Liver (tissue), 9 donors: ENCODE results near the gene MALT1. TPM values are rescaled to one million over a fixed set of nuclear protein-coding genes. Genes with fewer than 3 reads are reported as not detected.

Experiments
- DNase-seq: peaks from one replicate; pipeline ENCODE4 v3.0.0-alpha.2; 2017; ENCODE audit warnings: low spot score
- H3K27ac ChIP-seq, 2 donors: one replicate each; pipeline ENCODE4 v1.7.0; 2013; ENCODE audit warnings: inconsistent platforms in 2 of 2, low read length in 2 of 2, control low read depth in 1 of 2, low read depth in 1 of 2, mild to moderate bottlenecking in 1 of 2
- H3K27me3 ChIP-seq, 4 donors: one replicate each; pipeline versions ENCODE4 v1.6.1 to v1.7.0; 2013; ENCODE audit warnings: low read length in 3 of 4, inconsistent platforms in 1 of 4, mild to moderate bottlenecking in 1 of 4, moderate library complexity in 1 of 4; ENCODE audit not compliant: control insufficient read depth in 4 of 4, insufficient read depth in 4 of 4
- H3K36me3 ChIP-seq, 4 donors: one replicate each; pipeline versions ENCODE4 v1.6.1 to v1.7.0; 2013; ENCODE audit warnings: low read length in 3 of 4, mild to moderate bottlenecking in 3 of 4, low read depth in 1 of 4, moderate library complexity in 1 of 4; ENCODE audit not compliant: control insufficient read depth in 4 of 4, insufficient read depth in 3 of 4
- H3K4me1 ChIP-seq, 4 donors: one replicate each; pipeline versions ENCODE4 v1.6.1 to v1.7.0; 2013; ENCODE audit warnings: low read length in 3 of 4, mild to moderate bottlenecking in 3 of 4, moderate library complexity in 1 of 4; ENCODE audit not compliant: control insufficient read depth in 4 of 4, insufficient read depth in 4 of 4
- H3K4me3 ChIP-seq, 3 donors: one replicate each; pipeline versions ENCODE4 v1.6.1 to v1.7.0; 2013; ENCODE audit warnings: low read length in 3 of 3, control low read depth in 1 of 3, low read depth in 1 of 3, mild to moderate bottlenecking in 1 of 3
- H3K9ac ChIP-seq, 2 donors: one replicate each; pipeline ENCODE4 v1.7.0; 2013; ENCODE audit warnings: low read length in 2 of 2, mild to moderate bottlenecking in 2 of 2, moderate library complexity in 2 of 2, control low read depth in 1 of 2, low read depth in 1 of 2
- H3K9me3 ChIP-seq, 4 donors: one replicate each; pipeline versions ENCODE4 v1.6.1 to v1.7.0; 2013; ENCODE audit warnings: low read length in 3 of 4; ENCODE audit not compliant: control insufficient read depth in 4 of 4
- ATF3 ChIP-seq: IDR thresholded peaks from 2 replicates; pipeline ENCODE4 v1.6.1; 2016; ENCODE audit warnings: antibody characterized with exemption
- CTCF ChIP-seq: fragments of 150-350 bp; IDR thresholded peaks from 2 replicates; pipeline ENCODE4 v1.5.1; 2017; ENCODE audit warnings: improper control_type of control experiment, low read depth, low read length; ENCODE audit not compliant: missing input control
- EGR1 ChIP-seq, 2 donors: IDR thresholded peaks; 2 replicates each; pipeline ENCODE4 v1.6.1; 2016 to 2018; ENCODE audit warnings: antibody characterized with exemption in 2 of 2, low read depth in 2 of 2
- FOXA2 ChIP-seq: IDR thresholded peaks from 2 replicates; pipeline ENCODE4 v1.6.1; 2016; ENCODE audit warnings: antibody characterized with exemption
- HNF4A ChIP-seq, 2 donors: conservative IDR thresholded peaks; 2 replicates each; pipeline ENCODE4 v1.6.1; 2016; ENCODE audit warnings: antibody characterized with exemption in 2 of 2, mild to moderate bottlenecking in 2 of 2
- HNF4G ChIP-seq: IDR thresholded peaks from 2 replicates; pipeline ENCODE4 v1.6.1; 2016; ENCODE audit warnings: antibody characterized with exemption
- JUND ChIP-seq, 2 donors: IDR thresholded peaks; 2 replicates each; pipeline ENCODE4 v1.6.1; 2016; ENCODE audit warnings: antibody characterized with exemption in 2 of 2
- MAX ChIP-seq: IDR thresholded peaks from 2 replicates; pipeline ENCODE4 v1.6.1; 2016; ENCODE audit warnings: antibody characterized with exemption
- NR2F2 ChIP-seq: IDR thresholded peaks from 2 replicates; pipeline ENCODE4 v1.6.1; 2016; ENCODE audit warnings: antibody characterized with exemption
- RAD21 ChIP-seq, 2 donors: IDR thresholded peaks; 2 replicates each; pipeline ENCODE4 v1.6.1; 2016; ENCODE audit warnings: antibody characterized with exemption in 2 of 2, mild to moderate bottlenecking in 2 of 2
- REST ChIP-seq: IDR thresholded peaks from 2 replicates; pipeline ENCODE4 v1.6.1; 2016; ENCODE audit warnings: antibody characterized with exemption, mild to moderate bottlenecking
- RXRA ChIP-seq, 2 donors: IDR thresholded peaks; 2 replicates each; pipeline ENCODE4 v1.6.1; 2017 to 2018; ENCODE audit warnings: antibody characterized with exemption in 2 of 2, mild to moderate bottlenecking in 1 of 2
- SP1 ChIP-seq: IDR thresholded peaks from 2 replicates; pipeline ENCODE4 v1.6.1; 2018; ENCODE audit warnings: antibody characterized with exemption, mild to moderate bottlenecking
- YY1 ChIP-seq: IDR thresholded peaks from 2 replicates; pipeline ENCODE4 v1.6.1; 2016; ENCODE audit warnings: antibody characterized with exemption, mild to moderate bottlenecking
- WGBS: extraction: QIAGEN DNeasy Blood & Tissue Kit; methylation state at CpG from one replicate; pipeline ENCODE4 v1.1.7; 2013; 5-methylcytosine and 5-hydroxymethylcytosine counted together
- polyA plus RNA-seq, 2 donors: library from polyadenylated mRNA; stranded (reverse) in 1 of 2; unstranded in 1 of 2; fragments of 200-250 nt in 1 of 2; fragments of >200 nt in 1 of 2; fragmentation: Nextera tagmentation in 1 of 2; extraction: Ambion mirVana in 1 of 2; gene quantifications; one replicate each; pipeline versions ENCODE4 v1.2.1 to v1.2.3, GENCODE V29; 2013 to 2015
- total RNA-seq, 2 donors: library from RNA; depleted of rRNA; stranded (reverse); fragments of >200 nt; gene quantifications; one replicate each; pipeline ENCODE4 v1.2.3, GENCODE V29; 2014
- donor health status: healthy.
- donor health status: healthy.
- donor health status: healthy.
- donor health status: healthy.
- donor health status: healthy.

The MALT1 gene
- total and polyA plus RNA-seq, 4 donors, result 3.1 to 27.3 (median 6.4) TPM

- DNase-seq, result no peak
- TF ChIP-seq MAX (no peak), NR2F2 (no peak), YY1 (no peak), CTCF (no peak)
- H3K4me1 ChIP-seq, result no peaks in the 10 kb centered on the region
- H3K4me3 ChIP-seq, result no peak overlapping the region
- H3K27ac ChIP-seq, result no peak overlapping the region
- no peaks in the 10 kb centered on the region for H3K36me3 ChIP-seq
- H3K9ac ChIP-seq, result no peak overlapping the region
- H3K9me3 ChIP-seq, result no peaks in the 10 kb centered on the region
- 83% methylated on average over 13 of the region's 13 CpGs for WGBS
- no peaks in the 10 kb centered on the region for H3K27me3 ChIP-seq
These were observed 114.0 kb downstream of the MALT1 start for GRCh38 chr18:58785171-58785805.

GRCh38 chr18:58785870-58786269 lies 114.6 kb downstream of the MALT1 start:
- WGBS, result 80% methylated on average over 4 of the region's 4 CpGs
- Histone ChIP-seq H3K4me1 (no peaks in the 10 kb centered on the region), H3K9me3 (no peaks in the 10 kb centered on the region), H3K27me3 (no peaks in the 10 kb centered on the region), H3K9ac (no peak overlapping the region), H3K27ac (no peak overlapping the region), H3K36me3 (no peaks in the 10 kb centered on the region), H3K4me3 (no peak overlapping the region)
- TF ChIP-seq RAD21 (IDR thresholded peaks at IDR 0.05) (no peak), YY1 (no peak), NR2F2 (no peak), HNF4A (conservative IDR thresholded peaks at IDR 0.05) (no peak), CTCF (no peak), SP1 (no peak), EGR1 (IDR thresholded peaks at IDR 0.05; ENCODE audit: low read depth in 2 of 2) (no peak), ATF3 (no peak), RXRA (IDR thresholded peaks at IDR 0.05) (no peak), HNF4G (no peak), FOXA2 (no peak), JUND (IDR thresholded peaks at IDR 0.05) (no peak), REST (no peak), MAX (no peak)
- DNase-seq, result no peak
